DOHH2 (cell line): ENCODE results near the gene DGCR2.

Experiments used
- H3F3A ChIP-seq: fragments of 200-600 bp; sonication (generic), shearing (Covaris generic); 2 replicates; pipeline ENCODE4 v1.6.0; 2016; ENCODE audit warnings: antibody characterized with exemption, mild to moderate bottlenecking; ENCODE audit not compliant: control insufficient read depth, insufficient read depth
- H3K27ac ChIP-seq: fragments of 200-600 bp; sonication (generic); 2 replicates; pipeline ENCODE4 v1.5.1; 2014; ENCODE audit warnings: low read depth, mild to moderate bottlenecking, low read length, moderate library complexity
- H3K27me3 ChIP-seq: fragments of 200-600 bp; sonication (generic); 2 replicates; pipeline ENCODE4 v1.6.1; 2014; ENCODE audit warnings: mild to moderate bottlenecking, low read length, mixed read lengths; ENCODE audit not compliant: control insufficient read depth
- H3K36me3 ChIP-seq: fragments of 200-600 bp; sonication (generic); 2 replicates; pipeline ENCODE4 v1.6.1; 2014; ENCODE audit warnings: mild to moderate bottlenecking, low read length, moderate library complexity, mixed read lengths; ENCODE audit not compliant: control insufficient read depth
- H3K4me1 ChIP-seq: fragments of 200-600 bp; sonication (generic); 2 replicates; pipeline ENCODE4 v1.6.1; 2014; ENCODE audit warnings: mild to moderate bottlenecking, low read length, mixed read lengths; ENCODE audit not compliant: control insufficient read depth
- H3K4me2 ChIP-seq: fragments of 200-600 bp; sonication (generic); 2 replicates; pipeline ENCODE4 v1.6.0; 2014; ENCODE audit warnings: mild to moderate bottlenecking, low read length, moderate library complexity
- H3K4me3 ChIP-seq: fragments of 200-600 bp; sonication (generic); 2 replicates; pipeline ENCODE4 v1.5.1; 2014; ENCODE audit warnings: mild to moderate bottlenecking, low read length, mixed read lengths
- H3K79me2 ChIP-seq: fragments of 200-600 bp; sonication (generic); 2 replicates; pipeline ENCODE4 v1.6.1; 2014; ENCODE audit warnings: mild to moderate bottlenecking, low read length, mixed read lengths; ENCODE audit not compliant: control insufficient read depth
- H3K9me2 ChIP-seq: fragments of 200-600 bp; sonication (generic); replicated peaks from 2 replicates; pipeline ENCODE4 v1.6.1; 2014; ENCODE audit warnings: mild to moderate bottlenecking, low read length, mixed read lengths; ENCODE audit not compliant: control insufficient read depth
- H3K9me3 ChIP-seq: fragments of 200-600 bp; sonication (generic); 2 replicates; pipeline ENCODE4 v1.6.1; 2014; ENCODE audit warnings: antibody characterized with exemption, low read length, mixed read lengths; ENCODE audit not compliant: control insufficient read depth, insufficient read depth
- H4K20me1 ChIP-seq: fragments of 200-600 bp; sonication (generic); 2 replicates; pipeline ENCODE4 v1.6.0; 2014; ENCODE audit warnings: low read depth, mild to moderate bottlenecking, antibody characterized with exemption, low read length, moderate library complexity; ENCODE audit not compliant: control insufficient read depth, insufficient read depth
- CTCF ChIP-seq: fragments of 200-600 bp; sonication (generic); IDR thresholded peaks from one replicate; pipeline ENCODE4 v1.5.1; 2014; ENCODE audit warnings: antibody characterized with exemption, mild to moderate bottlenecking, low read depth, low read length; ENCODE audit not compliant: poor library complexity, severe bottlenecking
- EZH2phosphoT487 ChIP-seq: fragments of 200-600 bp; sonication (generic); IDR thresholded peaks from 2 replicates; pipeline ENCODE4 v1.6.1; 2017; ENCODE audit warnings: borderline replicate concordance, mild to moderate bottlenecking, antibody characterized with exemption, low read length, moderate library complexity, mixed read lengths

Gene DGCR2

GRCh38 chr22:19082793-19083192 lies 39.4 kb downstream of the DGCR2 start:
- Histone ChIP-seq H3K36me3 (no peaks in the 10 kb centered on the region), H3K4me2 (no peak overlapping the region), H3K79me2 (peaks cover 6% of the 10 kb centered on the region), H3K27ac (no peak overlapping the region), H3K4me3 (no peak overlapping the region), H3K9me2 (no peaks in the 10 kb centered on the region), H3K4me1 (peaks cover 24% of the 10 kb centered on the region), H3K9me3 (no peaks in the 10 kb centered on the region), H4K20me1 (peaks cover 8% of the 10 kb centered on the region), H3F3A (peaks cover 8% of the 10 kb centered on the region), H3K27me3 (no peaks in the 10 kb centered on the region)
- no peak for TF ChIP-seq CTCF
- TF ChIP-seq EZH2phosphoT487 = no peak

GRCh38 chr22:19082101-19082500 lies 40.1 kb downstream of the DGCR2 start:
- H3K27me3 ChIP-seq = no peaks in the 10 kb centered on the region
- H3K4me1 ChIP-seq = peaks cover 23% of the 10 kb centered on the region
- TF ChIP-seq EZH2phosphoT487 (no peak), CTCF (no peak)
- H4K20me1 ChIP-seq = peaks cover 8% of the 10 kb centered on the region
- H3K9me3 ChIP-seq = no peaks in the 10 kb centered on the region
- H3K36me3 ChIP-seq = no peaks in the 10 kb centered on the region
- H3K4me2 ChIP-seq = no peak overlapping the region
- H3K27ac ChIP-seq = no peak overlapping the region
- no peak overlapping the region for H3K4me3 ChIP-seq
- no peaks in the 10 kb centered on the region for H3K9me2 ChIP-seq
- peaks cover 6% of the 10 kb centered on the region for H3K79me2 ChIP-seq
- H3F3A ChIP-seq = peaks cover 8% of the 10 kb centered on the region

- H3F3A ChIP-seq = peaks cover 8% of the 10 kb centered on the region
- H3K36me3 ChIP-seq = no peaks in the 10 kb centered on the region
- H3K9me2 ChIP-seq = no peaks in the 10 kb centered on the region
- H4K20me1 ChIP-seq = peaks cover 8% of the 10 kb centered on the region
- H3K4me2 ChIP-seq = no peak overlapping the region
- H3K9me3 ChIP-seq = no peaks in the 10 kb centered on the region
- TF ChIP-seq EZH2phosphoT487 (no peak), CTCF (no peak)
- peaks cover 16% of the 10 kb centered on the region for H3K4me1 ChIP-seq
- H3K4me3 ChIP-seq = no peak overlapping the region
- no peaks in the 10 kb centered on the region for H3K27me3 ChIP-seq
- H3K27ac ChIP-seq = no peak overlapping the region
- H3K79me2 ChIP-seq = peaks cover 6% of the 10 kb centered on the region
Measured at GRCh38 chr22:19081351-19081750, 40.9 kb downstream of the DGCR2 start.

GRCh38 chr22:19080853-19081252 lies 41.4 kb downstream of the DGCR2 start:
- Histone ChIP-seq H3K4me1 (peaks cover 11% of the 10 kb centered on the region), H3K9me2 (no peaks in the 10 kb centered on the region), H4K20me1 (peaks cover 8% of the 10 kb centered on the region), H3K27me3 (no peaks in the 10 kb centered on the region), H3K9me3 (no peaks in the 10 kb centered on the region), H3K4me3 (no peak overlapping the region), H3K27ac (no peak overlapping the region), H3K79me2 (peaks cover 6% of the 10 kb centered on the region), H3F3A (peaks cover 7% of the 10 kb centered on the region), H3K36me3 (no peaks in the 10 kb centered on the region), H3K4me2 (no peak overlapping the region)
- TF ChIP-seq EZH2phosphoT487 (no peak), CTCF (no peak)
